ENCODE data around the gene OLFML1.
A peak's percentile ranks its signal among the peaks of the same experiment; 100 is the strongest.

- TF ChIP-seq CTCF (IDR thresholded peaks at IDR 0.05) (peak; percentile 74 to 86 (median 82)), POLR2A (IDR thresholded peaks at IDR 0.05) (no peak)
Observed at GRCh38 chr11:7442588-7443215, 42.6 kb upstream of the OLFML1 start.

All from adrenal gland (tissue), 5 donors.